Endothelial cell (in vitro differentiated cells): ENCODE results near the gene FGF14. TPM values are rescaled to one million over a fixed set of nuclear protein-coding genes. Genes with fewer than 3 reads are reported as not detected.

Experiments used
- DNase-seq: peaks from one replicate; pipeline ENCODE4 v3.0.0; 2021; ENCODE audit warnings: low spot score
- H3K27ac Mint-ChIP-seq: one replicate; pipeline ENCODE4 v1.8.0; 2021; ENCODE audit warnings: mixed read lengths, inconsistent platforms; ENCODE audit not compliant: unreplicated experiment
- H3K27me3 Mint-ChIP-seq: one replicate; pipeline ENCODE4 v1.8.0; 2021; ENCODE audit warnings: mild to moderate bottlenecking, moderate library complexity, mixed read lengths, inconsistent platforms; ENCODE audit not compliant: unreplicated experiment
- H3K36me3 Mint-ChIP-seq: one replicate; pipeline ENCODE4 v1.8.0; 2021; ENCODE audit warnings: mild to moderate bottlenecking, low read depth, mixed read lengths, inconsistent platforms; ENCODE audit not compliant: unreplicated experiment
- H3K4me1 Mint-ChIP-seq: one replicate; pipeline ENCODE4 v1.8.0; 2021; ENCODE audit warnings: mild to moderate bottlenecking, mixed read lengths, inconsistent platforms; ENCODE audit not compliant: unreplicated experiment
- H3K4me3 Mint-ChIP-seq: one replicate; pipeline ENCODE4 v1.8.0; 2021; ENCODE audit warnings: mild to moderate bottlenecking, mixed read lengths, inconsistent platforms; ENCODE audit not compliant: unreplicated experiment
- H3K9me3 Mint-ChIP-seq: one replicate; pipeline ENCODE4 v1.8.0; 2021; ENCODE audit warnings: mixed read lengths, inconsistent platforms; ENCODE audit not compliant: unreplicated experiment
- total RNA-seq: library from RNA; stranded (reverse); fragmentation: NEBNext Ultra II Directional; extraction: Animal tissue kit (Norgen Biotek cat#: 25700); gene quantifications from one replicate; pipeline ENCODE4 v1.2.1, GENCODE V29; 2021; ENCODE audit not compliant: unreplicated experiment
- TF ChIP-seq, protein P1 (sequence below): fragments of 200-600 bp; sonication (generic); IDR thresholded peaks from one replicate; pipeline ENCODE4 v1.5.0; 2021; ENCODE audit warnings: antibody characterized with exemption; ENCODE audit not compliant: unreplicated experiment

Gene FGF14
- total RNA-seq, 1 donor from 2014 or later, result 0.13 TPM

DNA sequence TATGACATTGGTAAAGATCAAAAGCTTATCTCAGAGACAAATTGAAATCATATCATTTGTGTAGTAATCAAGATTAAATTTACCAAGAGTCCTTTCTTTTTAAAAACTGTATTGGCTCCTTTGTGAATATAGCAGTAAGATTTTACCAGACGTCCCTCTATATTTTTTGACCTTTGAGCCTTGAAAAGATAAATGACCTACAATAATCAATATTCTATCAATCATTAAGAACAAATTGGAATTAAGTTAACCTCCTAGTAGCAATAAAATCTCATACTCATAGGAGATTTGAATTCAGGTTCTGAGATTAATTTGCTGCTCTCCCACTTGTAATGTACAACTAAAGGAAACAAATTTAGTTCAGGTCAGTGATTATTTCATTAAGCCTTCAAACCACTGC, 78.3 kb downstream of the FGF14 start:
- H3K27me3 Mint-ChIP-seq, result no peaks in the 10 kb centered on the region
- DNase-seq, result no peak
- H3K27ac Mint-ChIP-seq, result no peak overlapping the region
- H3K36me3 Mint-ChIP-seq, result no peaks in the 10 kb centered on the region
- no peaks in the 10 kb centered on the region for H3K9me3 Mint-ChIP-seq
- H3K4me3 Mint-ChIP-seq, result no peak overlapping the region
- no peaks in the 10 kb centered on the region for H3K4me1 Mint-ChIP-seq
- TF ChIP-seq, protein P1, sequence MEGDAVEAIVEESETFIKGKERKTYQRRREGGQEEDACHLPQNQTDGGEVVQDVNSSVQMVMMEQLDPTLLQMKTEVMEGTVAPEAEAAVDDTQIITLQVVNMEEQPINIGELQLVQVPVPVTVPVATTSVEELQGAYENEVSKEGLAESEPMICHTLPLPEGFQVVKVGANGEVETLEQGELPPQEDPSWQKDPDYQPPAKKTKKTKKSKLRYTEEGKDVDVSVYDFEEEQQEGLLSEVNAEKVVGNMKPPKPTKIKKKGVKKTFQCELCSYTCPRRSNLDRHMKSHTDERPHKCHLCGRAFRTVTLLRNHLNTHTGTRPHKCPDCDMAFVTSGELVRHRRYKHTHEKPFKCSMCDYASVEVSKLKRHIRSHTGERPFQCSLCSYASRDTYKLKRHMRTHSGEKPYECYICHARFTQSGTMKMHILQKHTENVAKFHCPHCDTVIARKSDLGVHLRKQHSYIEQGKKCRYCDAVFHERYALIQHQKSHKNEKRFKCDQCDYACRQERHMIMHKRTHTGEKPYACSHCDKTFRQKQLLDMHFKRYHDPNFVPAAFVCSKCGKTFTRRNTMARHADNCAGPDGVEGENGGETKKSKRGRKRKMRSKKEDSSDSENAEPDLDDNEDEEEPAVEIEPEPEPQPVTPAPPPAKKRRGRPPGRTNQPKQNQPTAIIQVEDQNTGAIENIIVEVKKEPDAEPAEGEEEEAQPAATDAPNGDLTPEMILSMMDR, result no peak

DNA sequence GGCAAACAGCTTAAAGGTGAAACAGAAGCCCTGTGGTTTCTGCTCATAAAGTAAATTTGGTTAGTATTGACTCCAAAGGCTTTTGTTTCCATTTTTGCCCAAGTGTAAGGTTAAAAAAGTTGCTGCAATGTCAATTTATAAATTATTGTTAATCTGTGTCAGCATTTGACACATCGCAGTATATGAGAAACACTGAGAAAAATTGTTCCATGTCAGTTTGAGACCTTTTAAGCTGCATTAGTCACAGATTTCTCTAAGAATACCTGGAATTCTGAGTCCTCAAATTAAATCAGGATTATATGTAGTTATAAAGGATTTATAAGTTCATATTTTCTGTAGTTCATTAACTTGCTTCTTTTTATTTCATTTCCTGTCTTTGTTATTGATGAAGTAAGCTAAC, 78.8 kb downstream of the FGF14 start:
- TF ChIP-seq, protein P1, result no peak
- no peak for DNase-seq
- Mint-ChIP-seq H3K4me3 (no peak overlapping the region), H3K9me3 (no peaks in the 10 kb centered on the region), H3K36me3 (no peaks in the 10 kb centered on the region), H3K27me3 (no peaks in the 10 kb centered on the region), H3K27ac (no peak overlapping the region), H3K4me1 (no peaks in the 10 kb centered on the region)

DNA sequence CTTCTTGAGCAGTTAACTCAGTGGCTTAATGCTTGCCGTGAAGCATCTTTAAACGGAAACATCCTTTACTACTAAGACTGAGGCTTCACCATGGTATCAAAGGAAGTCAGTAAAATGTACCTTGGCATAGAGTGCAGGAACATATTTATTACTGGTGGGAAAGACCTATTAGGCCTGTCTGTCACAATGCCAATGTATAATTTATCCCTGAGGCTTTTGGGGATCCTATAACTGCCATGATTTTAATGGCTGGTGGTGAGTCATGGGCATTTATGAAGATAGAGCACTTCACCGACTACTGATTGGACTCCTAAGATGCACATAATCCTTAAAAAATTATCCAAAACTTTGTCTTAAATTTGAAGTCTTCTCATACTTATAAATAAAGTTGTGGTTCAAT, 79.6 kb downstream of the FGF14 start:
- peaks cover 3% of the 10 kb centered on the region for H3K4me1 Mint-ChIP-seq
- TF ChIP-seq, protein P1, result no peak

DNA sequence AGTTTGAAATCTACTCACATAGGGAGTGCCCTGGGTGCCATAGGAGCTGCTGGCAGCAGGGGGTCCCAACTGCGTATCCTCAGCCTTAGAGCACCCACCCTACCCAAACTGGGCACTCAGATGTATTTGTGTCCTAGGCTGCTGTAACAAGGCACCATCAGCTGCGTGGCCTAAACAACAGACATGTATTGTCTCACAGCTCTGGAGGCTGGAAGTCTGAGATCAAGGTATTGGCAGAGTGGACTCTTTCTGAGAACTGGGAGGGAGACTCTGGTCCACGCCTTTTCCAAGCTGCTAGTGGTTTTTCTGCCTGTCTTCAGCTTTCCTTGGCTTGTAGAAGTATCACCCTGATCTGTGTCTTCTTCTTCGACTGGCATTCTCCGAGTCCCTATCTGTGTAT, 83.6 kb downstream of the FGF14 start:
- TF ChIP-seq, protein P1, result no peak
- H3K36me3 Mint-ChIP-seq, result no peaks in the 10 kb centered on the region
- no peak overlapping the region for H3K4me3 Mint-ChIP-seq
- H3K9me3 Mint-ChIP-seq, result no peaks in the 10 kb centered on the region
- H3K4me1 Mint-ChIP-seq, result peaks cover 3% of the 10 kb centered on the region
- DNase-seq, result no peak
- H3K27ac Mint-ChIP-seq, result no peak overlapping the region
- no peaks in the 10 kb centered on the region for H3K27me3 Mint-ChIP-seq

More for the DNA sequence above, 79.6 kb downstream of the FGF14 start:
- Mint-ChIP-seq H3K27ac (no peak overlapping the region), H3K36me3 (no peaks in the 10 kb centered on the region), H3K27me3 (no peaks in the 10 kb centered on the region), H3K4me3 (no peak overlapping the region), H3K9me3 (no peaks in the 10 kb centered on the region)
- DNase-seq, result no peak

DNA sequence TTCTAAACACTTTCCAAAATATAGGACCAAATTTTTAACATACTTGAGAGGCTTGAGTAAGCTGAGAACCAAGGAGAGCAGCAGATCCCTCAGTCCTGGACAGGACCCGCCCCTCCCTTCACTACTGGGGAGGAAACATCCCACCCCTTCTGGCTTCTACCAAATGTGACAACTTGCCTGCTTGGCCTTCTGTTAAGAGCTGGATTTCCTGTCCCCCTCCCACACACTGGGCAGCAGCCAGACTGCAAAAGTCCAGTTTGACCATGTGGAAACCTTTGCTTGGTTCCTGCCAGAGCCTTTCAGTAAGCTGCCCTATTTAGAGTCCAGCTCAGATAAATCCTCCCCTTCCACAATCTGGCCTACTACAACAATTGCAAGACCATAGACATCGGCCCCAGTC, 84.3 kb downstream of the FGF14 start:
- H3K27me3 Mint-ChIP-seq, result no peaks in the 10 kb centered on the region
- no peak overlapping the region for H3K4me3 Mint-ChIP-seq
- DNase-seq, result no peak
- peaks cover 3% of the 10 kb centered on the region for H3K4me1 Mint-ChIP-seq
- H3K27ac Mint-ChIP-seq, result no peak overlapping the region
- H3K9me3 Mint-ChIP-seq, result no peaks in the 10 kb centered on the region
- no peaks in the 10 kb centered on the region for H3K36me3 Mint-ChIP-seq
- TF ChIP-seq, protein P1, result no peak
